AG09319 (cell line): ENCODE measurements around the gene ASS1.

Experiments used
- DNase-seq: peaks from one replicate; pipeline ENCODE4 v3.0.0-alpha.2; 2010; ENCODE audit warnings: low read depth; ENCODE audit errors: extremely low read depth
- CTCF ChIP-seq: IDR thresholded peaks from 2 replicates; pipeline ENCODE4 v1.5.1; 2011; ENCODE audit warnings: low read depth, mild to moderate bottlenecking, inconsistent platforms, low read length, moderate library complexity

ASS1 gene

GRCh38 chr9:130445268-130445983 is 665 bp downstream of the ASS1 start:
- DNase-seq = peak; percentile 24
- no peak; the same call in 1 of the 2 replicates for TF ChIP-seq CTCF

- no peak for TF ChIP-seq CTCF
- peak; percentile 92 for DNase-seq
Observed at GRCh38 chr9:130446101-130446861, 1.5 kb downstream of the ASS1 start.

GRCh38 chr9:130447193-130447816 is 2.5 kb downstream of the ASS1 start:
- no peak for DNase-seq
- TF ChIP-seq CTCF = no peak

GRCh38 chr9:130448035-130448624 is 3.4 kb downstream of the ASS1 start:
- DNase-seq = peak; percentile 42
- TF ChIP-seq CTCF = no peak

- DNase-seq = no peak
- no peak for TF ChIP-seq CTCF
Observed at GRCh38 chr9:130448771-130449603, 4.2 kb downstream of the ASS1 start.

GRCh38 chr9:130450344-130451003 is 5.7 kb downstream of the ASS1 start:
- no peak for TF ChIP-seq CTCF
- no peak for DNase-seq
